Upper lobe of left lung (tissue), 4 donors: ENCODE data around the gene CARD9.

Experiments
- EP300 ChIP-seq, 4 donors: sonication (generic); formaldehyde crosslinking; IDR thresholded peaks; one replicate each; pipeline ENCODE4 v1.5.1; 2017; ENCODE audit warnings: antibody characterized with exemption in 4 of 4, control low read depth in 2 of 4
- POLR2A ChIP-seq, 4 donors: fragments of 450-650 bp; IDR thresholded peaks; one replicate each; pipeline ENCODE4 v1.5.1; 2016 to 2017; ENCODE audit warnings: antibody characterized with exemption in 4 of 4, mild to moderate bottlenecking in 2 of 4
- POLR2AphosphoS5 ChIP-seq, 2 donors: sonication (generic); formaldehyde crosslinking; IDR thresholded peaks; one replicate each; pipeline ENCODE4 v1.5.1; 2017; ENCODE audit warnings: antibody characterized with exemption in 2 of 2
- TF ChIP-seq, protein P1 (sequence below), 6 experiments: fragments of 450-650 bp in 4 of 6; fragments of 200-600 bp in 2 of 6; sonication (generic) in 2 of 6; IDR thresholded peaks; one replicate each; pipeline ENCODE4 v1.5.1; 2016 to 2019; ENCODE audit warnings: antibody characterized with exemption in 6 of 6

GRCh38 chr9:136381966-136382513 lies 8.6 kb upstream of the CARD9 start:
- TF ChIP-seq, protein P1, sequence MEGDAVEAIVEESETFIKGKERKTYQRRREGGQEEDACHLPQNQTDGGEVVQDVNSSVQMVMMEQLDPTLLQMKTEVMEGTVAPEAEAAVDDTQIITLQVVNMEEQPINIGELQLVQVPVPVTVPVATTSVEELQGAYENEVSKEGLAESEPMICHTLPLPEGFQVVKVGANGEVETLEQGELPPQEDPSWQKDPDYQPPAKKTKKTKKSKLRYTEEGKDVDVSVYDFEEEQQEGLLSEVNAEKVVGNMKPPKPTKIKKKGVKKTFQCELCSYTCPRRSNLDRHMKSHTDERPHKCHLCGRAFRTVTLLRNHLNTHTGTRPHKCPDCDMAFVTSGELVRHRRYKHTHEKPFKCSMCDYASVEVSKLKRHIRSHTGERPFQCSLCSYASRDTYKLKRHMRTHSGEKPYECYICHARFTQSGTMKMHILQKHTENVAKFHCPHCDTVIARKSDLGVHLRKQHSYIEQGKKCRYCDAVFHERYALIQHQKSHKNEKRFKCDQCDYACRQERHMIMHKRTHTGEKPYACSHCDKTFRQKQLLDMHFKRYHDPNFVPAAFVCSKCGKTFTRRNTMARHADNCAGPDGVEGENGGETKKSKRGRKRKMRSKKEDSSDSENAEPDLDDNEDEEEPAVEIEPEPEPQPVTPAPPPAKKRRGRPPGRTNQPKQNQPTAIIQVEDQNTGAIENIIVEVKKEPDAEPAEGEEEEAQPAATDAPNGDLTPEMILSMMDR (IDR thresholded peaks at IDR 0.05), result no peak
- TF ChIP-seq EP300 (IDR thresholded peaks at IDR 0.05), result no peak
- TF ChIP-seq POLR2AphosphoS5 (IDR thresholded peaks at IDR 0.05), result no peak
- TF ChIP-seq POLR2A (IDR thresholded peaks at IDR 0.05), result no peak
